Measurements from ENCODE around the gene MT1M. TPM values are rescaled to one million over a fixed set of nuclear protein-coding genes. Genes with fewer than 3 reads are reported as not detected.

Gene MT1M
- total RNA-seq, 4 donors from 2014 or later, result 2.7 to 48.3 (median 5.2) TPM; not detected in 1

DNA sequence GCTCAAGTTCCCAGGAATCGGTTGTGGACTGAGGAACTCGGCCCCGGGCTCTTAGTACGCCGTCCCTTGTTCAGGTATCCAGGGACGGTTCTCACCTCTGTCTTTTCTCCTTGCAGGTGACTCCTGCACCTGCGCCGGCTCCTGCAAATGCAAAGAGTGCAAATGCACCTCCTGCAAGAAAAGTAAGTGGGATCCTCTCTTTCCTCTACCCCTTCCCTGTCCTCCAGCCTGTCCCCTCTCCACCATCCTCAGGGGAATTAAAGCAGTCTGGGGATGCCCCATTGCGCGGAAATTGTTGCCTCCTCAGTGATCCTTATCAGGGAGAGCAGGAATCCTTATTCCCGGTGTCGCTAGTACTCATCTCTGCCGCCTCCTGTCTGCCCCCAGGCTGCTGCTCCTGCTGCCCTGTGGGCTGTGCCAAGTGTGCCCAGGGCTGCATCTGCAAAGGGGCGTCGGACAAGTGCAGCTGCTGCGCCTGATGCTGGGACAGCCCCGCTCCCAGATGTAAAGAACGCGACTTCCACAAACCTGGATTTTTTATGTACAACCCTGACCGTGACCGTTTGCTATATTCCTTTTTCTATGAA, 23.5 kb upstream of the MT1M start:
- 1% methylated on average over 20 of the region's 21 CpGs; no CpG with 5 or more reads in 1 of the 2 donors for WGBS, 2 donors (ENCODE audit: low coverage in 1 of 2)
- in situ Hi-C loops (cut with MboI; ENCODE audit: low pct_ligation_motif_present in 1 of 4, low pct_unique_long_range_greater_than_20kb in 1 of 4, low sequenced_read_pairs in 3 of 4), result no loop called here
- peaks cover 6 to 25% (median 19%) of the 10 kb centered on the region in 4 donors for H3K4me1 ChIP-seq
- no peaks in the 10 kb centered on the region for H3K9me3 ChIP-seq
- H3K27me3 ChIP-seq, result no peaks in the 10 kb centered on the region
- TF ChIP-seq POLR2AphosphoS5 (IDR thresholded peaks at IDR 0.05), result peak in 1 of 3 donors; percentile 3
- TF ChIP-seq, protein P1, sequence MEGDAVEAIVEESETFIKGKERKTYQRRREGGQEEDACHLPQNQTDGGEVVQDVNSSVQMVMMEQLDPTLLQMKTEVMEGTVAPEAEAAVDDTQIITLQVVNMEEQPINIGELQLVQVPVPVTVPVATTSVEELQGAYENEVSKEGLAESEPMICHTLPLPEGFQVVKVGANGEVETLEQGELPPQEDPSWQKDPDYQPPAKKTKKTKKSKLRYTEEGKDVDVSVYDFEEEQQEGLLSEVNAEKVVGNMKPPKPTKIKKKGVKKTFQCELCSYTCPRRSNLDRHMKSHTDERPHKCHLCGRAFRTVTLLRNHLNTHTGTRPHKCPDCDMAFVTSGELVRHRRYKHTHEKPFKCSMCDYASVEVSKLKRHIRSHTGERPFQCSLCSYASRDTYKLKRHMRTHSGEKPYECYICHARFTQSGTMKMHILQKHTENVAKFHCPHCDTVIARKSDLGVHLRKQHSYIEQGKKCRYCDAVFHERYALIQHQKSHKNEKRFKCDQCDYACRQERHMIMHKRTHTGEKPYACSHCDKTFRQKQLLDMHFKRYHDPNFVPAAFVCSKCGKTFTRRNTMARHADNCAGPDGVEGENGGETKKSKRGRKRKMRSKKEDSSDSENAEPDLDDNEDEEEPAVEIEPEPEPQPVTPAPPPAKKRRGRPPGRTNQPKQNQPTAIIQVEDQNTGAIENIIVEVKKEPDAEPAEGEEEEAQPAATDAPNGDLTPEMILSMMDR (IDR thresholded peaks at IDR 0.05), result no peak
- no peaks in the 10 kb centered on the region for H3K36me3 ChIP-seq
- peak overlapping the region; percentile 45 to 75 (median 56) for H3K4me3 ChIP-seq
- peak overlapping the region; percentile 87 to 91 (median 90) for H3K27ac ChIP-seq
- no peak for DNase-seq
- intact Hi-C loops (cut with DNase I; ENCODE audit: low total_unique reads), result loop anchor here (1.0 to 5.0 kb wide), 3 partner anchors 18 to 73 kb away; partner anchors contain the start of genes MT1M and MT1X

DNA sequence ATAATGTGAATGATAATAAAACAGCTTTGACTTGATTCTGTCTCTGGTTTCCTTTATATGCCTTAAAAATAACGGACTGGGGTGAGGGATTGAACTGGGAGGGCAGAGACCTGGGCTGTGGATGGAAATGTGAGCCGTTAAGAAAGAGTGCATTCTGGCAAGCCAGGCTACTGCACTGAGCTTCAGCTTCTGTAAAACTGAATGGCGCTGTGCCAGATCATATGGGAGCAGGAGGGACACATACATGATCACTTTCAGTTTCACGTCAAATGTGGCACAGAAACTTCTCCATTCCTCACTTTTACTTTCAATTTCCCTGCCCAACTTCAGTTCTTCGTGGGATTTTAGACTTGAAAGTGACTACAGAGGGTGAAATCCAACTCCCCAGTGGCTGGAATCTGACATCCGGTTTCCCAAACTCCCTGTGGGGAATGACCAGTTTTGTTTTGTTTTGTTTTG, 23.0 kb upstream of the MT1M start:
- Histone ChIP-seq H3K27ac (peak overlapping the region; percentile 87 to 91 (median 90)), H3K27me3 (no peaks in the 10 kb centered on the region), H3K36me3 (no peaks in the 10 kb centered on the region), H3K9me3 (no peaks in the 10 kb centered on the region), H3K4me3 (peak overlapping the region; percentile 45 to 75 (median 56)), H3K4me1 (peaks cover 6 to 25% (median 19%) of the 10 kb centered on the region in 4 donors)
- peak; percentile 86 for DNase-seq
- TF ChIP-seq EP300 (IDR thresholded peaks at IDR 0.05; ENCODE audit: low read depth) (no peak), POLR2AphosphoS5 (IDR thresholded peaks at IDR 0.05) (peak; percentile 64 to 71 (median 71))
- TF ChIP-seq, protein P1 (IDR thresholded peaks at IDR 0.05), result peak in 1 of 5 experiments; percentile 2
- WGBS, 2 donors (ENCODE audit: low coverage in 1 of 2), result 1 to 4% methylated on average over 5 to 6 of the region's 6 CpGs
- in situ Hi-C loops (cut with MboI; ENCODE audit: low pct_ligation_motif_present in 1 of 4, low pct_unique_long_range_greater_than_20kb in 1 of 4, low sequenced_read_pairs in 3 of 4) (no loop called here), intact Hi-C loops (cut with DNase I; ENCODE audit: low total_unique reads) (loop anchor here (2.0 to 5.0 kb wide), 2 partner anchors 17 to 73 kb away; partner anchors contain the start of gene MT1X)

DNA sequence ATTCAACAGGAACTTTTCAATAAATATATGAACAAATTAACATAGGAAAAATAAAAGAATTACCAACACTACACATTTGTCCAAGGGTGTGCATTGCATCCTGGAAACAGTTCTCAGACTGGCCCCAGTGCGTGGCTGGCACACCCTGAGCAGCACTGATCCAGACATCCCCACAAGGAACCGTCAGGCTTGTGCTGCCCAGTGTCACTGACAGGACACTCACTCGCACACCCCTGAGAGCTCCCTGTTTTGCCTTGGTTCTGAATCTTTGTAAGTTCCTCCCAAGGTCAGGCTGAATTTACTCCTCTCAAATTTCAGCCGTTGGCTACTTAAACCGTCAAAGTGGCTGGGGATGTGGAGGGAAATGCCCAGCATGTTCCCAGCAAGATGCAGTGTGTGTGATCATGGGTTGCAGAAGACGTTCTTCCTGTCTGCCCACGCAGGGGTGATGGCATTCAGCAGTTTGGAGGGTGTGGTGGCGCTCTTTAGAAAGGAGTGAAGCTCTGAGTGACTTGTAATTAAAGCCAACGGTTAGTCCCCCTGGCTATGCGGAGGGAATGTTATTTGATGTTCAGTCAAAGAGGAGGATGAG, 22.3 kb upstream of the MT1M start:
- intact Hi-C loops (cut with DNase I; ENCODE audit: low total_unique reads), result no loop called here
- WGBS, 2 donors (ENCODE audit: low coverage in 1 of 2), result 18% methylated on average over 10 of the region's 10 CpGs; no CpG with 5 or more reads in 1 of the 2 donors
- in situ Hi-C loops (cut with MboI; ENCODE audit: low pct_ligation_motif_present in 1 of 4, low pct_unique_long_range_greater_than_20kb in 1 of 4, low sequenced_read_pairs in 3 of 4), result no loop called here

DNA sequence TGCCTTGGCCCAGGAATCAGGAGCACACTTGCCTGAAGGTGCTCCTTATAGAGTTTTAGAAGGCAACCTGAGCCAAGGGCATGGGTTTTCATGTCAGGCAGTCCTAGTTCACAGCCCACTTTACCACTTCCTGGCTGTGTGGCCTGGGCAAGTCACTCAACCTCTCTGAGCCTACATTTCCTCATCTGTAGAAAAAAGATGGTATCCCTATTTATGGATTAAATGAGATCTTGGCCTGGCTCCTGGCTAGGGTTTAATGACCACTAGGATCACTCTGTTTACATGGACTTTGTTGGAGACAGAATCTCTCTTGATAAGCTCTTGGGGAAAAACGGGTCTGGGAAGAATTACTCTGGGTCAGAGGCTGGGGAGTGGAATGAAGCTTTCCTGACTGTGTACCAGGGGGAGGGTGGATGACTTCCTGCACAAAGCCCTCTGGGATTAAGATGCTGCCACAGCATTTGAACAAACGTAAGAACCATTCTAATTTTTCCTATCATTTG, 21.8 kb upstream of the MT1M start:
- intact Hi-C loops (cut with DNase I; ENCODE audit: low total_unique reads) (no loop called here), in situ Hi-C loops (cut with MboI; ENCODE audit: low pct_ligation_motif_present in 1 of 4, low pct_unique_long_range_greater_than_20kb in 1 of 4, low sequenced_read_pairs in 3 of 4) (no loop called here)
- 40% methylated on average over 2 of the region's 2 CpGs; no CpG with 5 or more reads in 1 of the 2 donors for WGBS, 2 donors (ENCODE audit: low coverage in 1 of 2)
- Histone ChIP-seq H3K27me3 (no peaks in the 10 kb centered on the region), H3K36me3 (no peaks in the 10 kb centered on the region), H3K4me1 (peaks cover 6 to 25% (median 19%) of the 10 kb centered on the region in 4 donors), H3K4me3 (no peak overlapping the region), H3K27ac (peak overlapping the region; percentile 87 to 91 (median 90)), H3K9me3 (no peaks in the 10 kb centered on the region)
- TF ChIP-seq POLR2AphosphoS5 (IDR thresholded peaks at IDR 0.05) (no peak), POLR2A (IDR thresholded peaks at IDR 0.05) (no peak), EP300 (IDR thresholded peaks at IDR 0.05; ENCODE audit: low read depth) (no peak)
- TF ChIP-seq, protein P1 (IDR thresholded peaks at IDR 0.05), result no peak
- DNase-seq, result no peak

More for the DNA sequence above, 22.3 kb upstream of the MT1M start:
- TF ChIP-seq, protein P1 (IDR thresholded peaks at IDR 0.05), result no peak
- TF ChIP-seq EP300 (IDR thresholded peaks at IDR 0.05; ENCODE audit: low read depth) (no peak), POLR2A (IDR thresholded peaks at IDR 0.05) (peak; percentile 60), POLR2AphosphoS5 (IDR thresholded peaks at IDR 0.05) (peak; percentile 44 to 70 (median 61))
- H3K9me3 ChIP-seq, result no peaks in the 10 kb centered on the region
- peak overlapping the region; percentile 87 to 91 (median 90) for H3K27ac ChIP-seq
- DNase-seq, result peak; percentile 52
- H3K36me3 ChIP-seq, result no peaks in the 10 kb centered on the region
- H3K4me1 ChIP-seq, result peaks cover 6 to 25% (median 19%) of the 10 kb centered on the region in 4 donors
- peak overlapping the region in 3 of 4 donors; percentile 45 to 75 (median 48) for H3K4me3 ChIP-seq
- H3K27me3 ChIP-seq, result no peaks in the 10 kb centered on the region
